ENCODE data around the gene FAM169A.
"Not testable (repeated sequence)": the region's sequence is repeated elsewhere in the genome, so short reads cannot be mapped to it uniquely, and the experiment has no call there.

Gene FAM169A

GRCh38 chr5:74798977-74799911, 66.9 kb downstream of the FAM169A start:
- DNase-seq = no peak

- not testable (repeated sequence) for DNase-seq
Observed at GRCh38 chr5:74791669-74792068, 74.5 kb downstream of the FAM169A start.

- no peak for DNase-seq
Observed at GRCh38 chr5:74787424-74787823, 78.8 kb downstream of the FAM169A start.

- no peak for DNase-seq
Observed at GRCh38 chr5:74786851-74787250, 79.3 kb downstream of the FAM169A start.

- no peak for DNase-seq
Observed at GRCh38 chr5:74778609-74779008, 87.6 kb downstream of the FAM169A start.

- DNase-seq = no peak
Observed at GRCh38 chr5:74772359-74772758, 93.8 kb downstream of the FAM169A start.

GRCh38 chr5:74767579-74767913, 98.6 kb downstream of the FAM169A start:
- DNase-seq = no peak

- peak; percentile 76 for DNase-seq
Observed at GRCh38 chr5:74766849-74767578, 99.2 kb downstream of the FAM169A start, which contains the start of the genes GFM2 and NSA2. Gene GFM2 (minus strand): TSS chr5:74767117. CDS start chr5:74763742, 3,375 bp downstream. Gene NSA2 (plus strand): TSS chr5:74767249. CDS start chr5:74767361, 112 bp downstream.

GRCh38 chr5:74766418-74766848, 99.8 kb downstream of the FAM169A start:
- DNase-seq = peak; percentile 1

- no peak for DNase-seq
Observed at GRCh38 chr5:74765929-74766328, 100.3 kb downstream of the FAM169A start.

- DNase-seq = no peak
Observed at GRCh38 chr5:74765201-74765600, 101.0 kb downstream of the FAM169A start.

GRCh38 chr5:74763504-74763903, 102.7 kb downstream of the FAM169A start:
- DNase-seq = no peak

- no peak for DNase-seq
Observed at GRCh38 chr5:74762599-74762998, 103.6 kb downstream of the FAM169A start.

GRCh38 chr5:74761241-74761640, 104.9 kb downstream of the FAM169A start:
- no peak for DNase-seq

- DNase-seq = not testable (repeated sequence)
Observed at GRCh38 chr5:74748742-74749141, 117.4 kb downstream of the FAM169A start.

- no peak for DNase-seq
Observed at GRCh38 chr5:74738406-74738805, 127.8 kb downstream of the FAM169A start.

- DNase-seq = no peak
Observed at GRCh38 chr5:74736759-74737158, 129.4 kb downstream of the FAM169A start.
